ENCODE results near the gene FAM3C. TPM values are rescaled to one million over a fixed set of nuclear protein-coding genes. Genes with fewer than 3 reads are reported as not detected.

The FAM3C gene
- total and polyA plus RNA-seq, 10 of the 15 experiments (the other 5 are each of a cell fraction or from before 2014, with no cell fraction given): 11.0 to 110 (median 27.8) TPM

DNA sequence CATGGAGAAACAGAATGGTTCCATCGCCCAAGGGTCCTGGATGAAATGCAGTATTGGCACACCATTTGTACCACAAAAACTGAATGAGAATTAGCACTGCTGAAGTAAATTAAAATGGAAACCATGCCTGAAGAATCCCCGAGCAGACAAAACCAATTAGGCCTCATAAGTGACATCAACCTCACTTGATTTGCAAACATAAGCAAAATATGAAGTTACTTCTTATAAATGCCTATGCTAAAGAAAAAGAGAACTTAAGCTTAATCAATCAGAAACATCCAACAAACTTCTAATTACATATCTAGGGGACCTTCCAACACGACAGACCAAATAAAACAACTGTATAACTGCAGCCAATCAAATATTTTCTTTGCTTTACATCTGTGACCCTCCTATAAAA is 4.4 kb downstream of the FAM3C start (continued):
- no peak for TF ChIP-seq DPF2 (IDR thresholded peaks at IDR 0.05)
- no peak for TF ChIP-seq ZNF217 (IDR thresholded peaks at IDR 0.05)
- no peak for TF ChIP-seq MTA3 (IDR thresholded peaks at IDR 0.05; ENCODE audit: borderline replicate concordance, low read length)
- TF ChIP-seq TCF12 (IDR thresholded peaks at IDR 0.05; ENCODE audit: low read depth, low read length): no peak
- no peak for TF ChIP-seq CREM (IDR thresholded peaks at IDR 0.05; ENCODE audit: low read depth)

DNA sequence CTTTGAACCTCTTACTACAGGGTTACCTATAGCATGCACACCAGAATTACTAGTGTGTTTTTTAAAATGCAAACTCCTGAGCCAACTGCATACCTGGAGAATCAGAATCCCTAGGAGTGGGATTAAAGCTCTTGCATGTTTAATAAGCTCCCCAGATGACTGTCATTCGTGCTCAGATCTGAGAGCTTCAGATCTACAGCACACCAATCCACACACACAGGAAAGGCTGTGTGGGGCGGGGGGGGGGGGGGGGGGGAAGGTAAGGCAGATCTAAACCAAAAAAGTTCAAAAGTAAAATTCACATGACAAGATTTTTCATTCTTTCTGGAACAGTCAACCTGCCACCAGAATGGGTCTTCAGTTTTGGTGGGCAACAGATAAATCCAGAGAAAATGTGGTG is 5.5 kb downstream of the FAM3C start:
- no peak overlapping the region for H2AFZ ChIP-seq (ENCODE audit: control insufficient read depth, low read depth, low read length)
- no peaks in the 10 kb centered on the region for H3K36me3 ChIP-seq (ENCODE audit: control insufficient read depth in 2 of 2, insufficient read depth in 2 of 2, low read length in 1 of 2)
- FAIRE-seq (no peak), DNase-seq (ENCODE audit: low read depth, low spot score) (no peak), ATAC-seq (no peak)
- intact Hi-C loops (cut with micrococcal nuclease; ENCODE audit: unreplicated experiment) (no loop called here), in situ Hi-C loops (cut with MboI) (loop anchor here (25.0 kb wide), 1 partner anchor 978 kb away; no protein-coding TSS in a partner anchor)
- BruUV-seq (replicated peaks): no TSS peak
- peaks cover 94% of the 10 kb centered on the region for H3K79me2 ChIP-seq (ENCODE audit: control insufficient read depth, insufficient read depth, low read length)
- H3K9me3 ChIP-seq (replicated peaks; ENCODE audit: control insufficient read depth, insufficient read depth, low read length): peaks cover 1% of the 10 kb centered on the region; the same call in 1 of the 3 replicates
- H3K4me1 ChIP-seq (ENCODE audit: control insufficient read depth, insufficient read depth, low read length): peaks cover 22% of the 10 kb centered on the region
- ChIA-PET SMC1A (ENCODE audit: uncharacterized antibody, unreplicated experiment) (interaction anchor here (1.2 to 13.5 kb wide), 6 partner anchors 10 to 139 kb away, joined by 4 to 281 read pairs (median 7); no protein-coding TSS in a partner anchor), CTCF (interaction anchor here (1.0 to 12.1 kb wide), 7 partner anchors 10 to 1495 kb away, joined by 3 to 87 read pairs (median 5); partner anchors contain the start of gene CADPS2), POLR2A (interaction anchor here (1.1 to 2.6 kb wide), 7 partner anchors 10 to 140 kb away, joined by 4 to 17 read pairs (median 8); no protein-coding TSS in a partner anchor), RAD21 (ENCODE audit: unreplicated experiment) (interaction anchor here (0.8 to 10.5 kb wide), 6 partner anchors 8 to 156 kb away, joined by 3 to 272 read pairs (median 16); no protein-coding TSS in a partner anchor)
- H3K4me2 ChIP-seq (ENCODE audit: control insufficient read depth, insufficient read depth): peak overlapping the region; percentile 85; the same call in 1 of the 2 replicates
- TF ChIP-seq FOXM1 (IDR thresholded peaks at IDR 0.05; ENCODE audit: low read depth, low read length) (0 out of 2 replicates have a peak, but pooled peaks have one; percentile 5), SMAD1 (IDR thresholded peaks at IDR 0.05; ENCODE audit: low read depth, partially characterized antibody) (no peak)
- no peak overlapping the region for H3K9ac ChIP-seq (ENCODE audit: control insufficient read depth, insufficient read depth, low read length)
- H3K27ac ChIP-seq (ENCODE audit: control insufficient read depth, insufficient read depth): peak overlapping the region; percentile 67; the same call in 1 of the 2 replicates
- H3K4me3 ChIP-seq: peak overlapping the region; percentile 43; the same call in 1 of the 2 replicates
- WGBS (ENCODE audit: insufficient coverage, insufficient replicate concordance, low lambda C conversion rate, missing lambda C conversion rate): 8% methylated on average over 2 of the region's 2 CpGs
- H4K20me1 ChIP-seq (ENCODE audit: control insufficient read depth, insufficient read depth): no peaks in the 10 kb centered on the region
- H3K27me3 ChIP-seq (replicated peaks in 1 of 2; ENCODE audit: control insufficient read depth in 2 of 2, insufficient read depth in 2 of 2, low read length in 1 of 2): no peaks in the 10 kb centered on the region

Measured in GM12878 (cell line).